HG03135 (cell line): ENCODE measurements around the gene DICER1.

Experiments used
- ATAC-seq: cut with Tn5 transposase; IDR thresholded peaks from one replicate; pipeline ENCODE4 v1.9.1; 2021; ENCODE audit warnings: mild to moderate bottlenecking, moderate library complexity; ENCODE audit not compliant: unreplicated experiment

Gene DICER1

DNA sequence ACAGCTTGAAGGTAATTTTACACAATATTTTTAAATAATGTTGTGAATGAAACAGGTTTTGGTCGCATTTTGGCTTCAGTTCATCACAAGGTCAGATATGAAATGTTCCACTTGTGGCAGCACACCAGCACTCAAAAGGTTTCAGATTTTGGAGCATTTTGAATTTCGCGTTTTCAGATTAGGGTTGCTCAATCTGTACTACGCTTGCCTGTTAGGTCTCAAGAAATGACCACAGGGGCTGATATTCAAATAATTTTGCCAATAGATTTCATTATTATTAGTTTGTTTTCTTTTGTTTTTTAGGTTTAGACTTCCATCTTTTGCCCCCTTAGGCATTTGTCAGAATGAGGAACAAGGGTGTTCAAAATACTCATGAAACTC, 29.8 kb downstream of the DICER1 start:
- ATAC-seq = no peak

GRCh38 chr14:95126906-95127530, 30.3 kb downstream of the DICER1 start:
- ATAC-seq = no peak

GRCh38 chr14:95125915-95126314, 31.4 kb downstream of the DICER1 start:
- no peak for ATAC-seq

DNA sequence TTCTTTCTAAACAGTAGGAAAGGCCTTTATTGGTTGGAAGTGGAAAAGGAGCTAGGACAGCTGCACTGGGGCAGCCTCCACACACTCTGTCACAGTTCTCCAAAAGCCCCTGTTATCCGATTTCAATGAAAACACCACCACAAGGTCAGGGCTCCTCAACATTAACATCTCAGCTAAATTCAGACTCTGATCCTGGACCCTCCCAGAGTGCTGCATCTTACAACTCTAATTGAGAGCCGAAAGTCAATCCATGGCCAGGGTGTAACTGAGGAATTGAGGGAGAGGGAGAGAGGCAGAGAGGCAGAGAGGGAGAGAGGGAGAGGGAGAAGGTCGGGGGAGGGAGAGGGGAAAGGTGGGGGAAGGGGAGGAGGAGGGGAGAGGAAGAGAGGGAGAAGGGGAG, 32.1 kb downstream of the DICER1 start:
- ATAC-seq = no peak

GRCh38 chr14:95123891-95124579, 33.3 kb downstream of the DICER1 start:
- no peak for ATAC-seq

GRCh38 chr14:95122621-95122945, 34.7 kb downstream of the DICER1 start:
- no peak for ATAC-seq

GRCh38 chr14:95121911-95122620, 35.3 kb downstream of the DICER1 start:
- ATAC-seq = no peak

GRCh38 chr14:95119336-95119735, 38.0 kb downstream of the DICER1 start:
- no peak for ATAC-seq

DNA sequence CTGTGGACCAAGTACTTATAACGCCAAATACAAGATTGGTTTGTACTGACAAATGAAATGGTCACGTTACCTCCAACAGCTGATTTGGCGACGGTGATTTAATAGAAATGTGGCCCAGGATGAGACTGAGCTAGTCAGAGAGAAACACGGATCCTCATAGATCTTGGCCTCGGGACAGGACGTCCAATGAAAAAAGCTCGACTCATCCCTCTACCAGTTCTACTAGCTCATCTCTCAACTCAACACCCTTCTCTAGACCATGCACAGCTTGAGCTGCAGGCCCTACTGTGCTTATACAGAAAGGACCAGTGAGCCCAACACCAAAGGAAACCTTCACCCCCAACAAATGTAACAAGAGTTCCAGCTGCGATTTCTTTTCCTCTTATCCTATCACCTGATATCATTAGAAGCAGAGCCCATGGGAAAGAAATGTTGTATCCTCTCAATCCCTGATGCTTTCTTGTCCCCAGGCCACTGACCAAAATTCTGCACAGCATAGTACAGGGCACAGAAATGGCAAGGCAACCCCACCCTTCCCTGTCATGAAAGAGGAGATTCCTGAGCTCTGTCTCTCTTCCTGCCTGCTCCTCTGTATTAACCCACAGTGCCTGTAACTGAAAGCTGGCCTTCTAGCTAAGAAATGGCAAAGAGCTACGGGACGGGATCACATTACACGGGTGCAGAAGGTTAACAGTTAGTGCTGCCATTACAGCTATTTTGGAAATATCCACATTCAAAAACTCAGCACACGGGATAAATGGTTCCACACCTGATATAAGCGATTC, 39.2 kb downstream of the DICER1 start:
- no peak for ATAC-seq

GRCh38 chr14:95113476-95113875, 43.9 kb downstream of the DICER1 start:
- ATAC-seq = no peak

DNA sequence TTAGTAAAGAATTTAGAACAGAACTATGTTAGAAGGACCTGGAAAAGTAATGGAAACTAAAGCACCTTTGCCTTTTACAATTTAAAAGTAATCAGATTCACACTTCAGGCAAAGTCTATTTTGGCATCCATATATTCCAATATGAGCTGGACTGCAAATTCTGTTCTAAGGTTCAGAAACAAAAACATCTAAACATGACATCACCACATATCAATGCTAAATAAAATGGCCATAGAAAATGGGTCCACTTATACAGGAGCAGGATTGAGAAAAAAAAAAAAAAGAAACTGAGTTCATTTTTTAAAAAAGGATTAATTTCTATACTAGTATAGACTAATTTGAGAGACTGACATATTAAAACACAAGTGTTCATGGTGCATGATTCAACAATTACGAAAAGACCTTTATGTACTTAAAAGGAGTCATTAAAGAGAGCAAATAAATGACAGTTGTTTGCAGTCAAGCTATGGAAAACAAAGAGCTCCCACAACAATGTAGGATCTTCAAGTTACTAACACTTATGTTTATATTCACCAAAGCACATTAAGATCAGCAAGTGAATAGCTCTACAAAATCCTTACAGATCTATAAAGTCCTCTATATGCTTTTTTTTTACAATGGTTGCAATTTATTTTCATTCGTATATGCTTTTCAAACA, 45.7 kb downstream of the DICER1 start:
- no peak for ATAC-seq

DNA sequence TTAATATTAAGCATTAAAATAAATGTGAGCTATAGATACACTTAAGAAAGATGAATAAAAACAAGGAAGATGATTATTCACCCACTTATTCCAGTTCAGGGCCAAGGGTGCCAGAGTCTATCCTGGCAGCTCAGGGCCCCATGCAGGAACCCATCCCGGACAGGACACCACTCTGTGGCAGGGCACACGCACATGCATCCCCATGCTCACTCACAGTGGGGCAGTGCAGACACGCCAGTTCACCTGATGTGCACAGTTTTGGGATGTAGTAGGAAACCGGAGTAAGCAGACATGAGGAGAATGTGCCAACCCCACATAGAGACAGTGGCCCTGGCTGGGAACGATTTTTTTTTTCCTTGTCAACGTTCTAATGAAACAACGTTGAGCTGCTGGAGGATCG, 47.2 kb downstream of the DICER1 start:
- ATAC-seq = no peak

DNA sequence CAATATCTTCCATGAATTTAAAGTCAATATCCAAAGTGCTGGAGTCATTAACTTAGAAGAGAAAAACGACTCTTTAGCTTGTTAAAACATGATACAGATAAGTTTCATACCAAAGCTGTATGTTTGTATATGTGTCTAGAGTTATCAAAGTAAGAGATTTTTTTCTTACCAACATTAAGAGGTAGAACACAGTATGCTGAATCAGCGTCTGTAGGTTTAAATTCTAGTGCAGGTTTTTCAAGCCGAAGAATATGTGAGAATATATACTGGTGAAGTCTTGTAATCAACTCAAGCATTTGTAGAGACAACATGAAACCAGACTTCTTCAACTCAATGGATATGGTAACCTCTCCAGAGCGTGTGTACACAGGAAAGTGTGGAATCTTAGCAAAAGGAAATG, 49.6 kb downstream of the DICER1 start:
- no peak for ATAC-seq

DNA sequence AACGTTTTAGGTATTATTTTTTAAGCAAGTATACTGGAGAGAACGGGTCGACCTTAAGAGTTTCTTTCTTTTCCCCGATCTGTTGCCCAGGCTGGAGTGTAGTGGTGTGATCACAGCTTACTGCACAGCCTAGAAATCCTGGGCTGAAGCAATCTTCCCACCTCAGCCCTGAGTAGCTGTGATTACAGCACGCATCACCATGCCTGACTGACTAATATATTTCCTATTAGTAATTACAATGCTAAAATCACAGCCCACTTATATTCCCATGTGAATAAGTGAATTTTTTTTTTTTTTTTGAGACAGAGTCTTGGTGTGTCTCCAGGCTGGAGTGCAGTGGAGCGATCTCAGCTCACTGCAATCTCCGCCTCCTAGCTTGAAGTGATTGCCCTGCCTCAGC, 50.4 kb downstream of the DICER1 start:
- no peak for ATAC-seq

DNA sequence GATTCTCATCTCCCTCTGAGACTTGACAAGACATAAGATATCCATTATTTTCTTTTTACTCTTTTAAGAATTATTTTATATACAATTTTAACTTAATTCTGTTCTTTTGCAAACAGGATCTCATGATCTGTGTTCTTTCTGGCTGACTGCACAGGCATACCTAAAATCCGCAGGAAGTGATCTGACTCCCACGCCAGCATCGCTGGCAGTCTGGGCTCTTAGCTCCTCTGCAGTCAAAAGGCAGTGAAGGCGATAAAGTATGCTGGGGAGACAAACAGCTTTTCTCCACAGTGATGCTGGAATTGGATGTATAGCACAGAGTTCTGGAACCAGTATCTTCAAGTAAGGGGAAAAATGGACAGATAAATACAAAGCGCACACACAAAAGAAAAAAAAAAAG, 52.4 kb downstream of the DICER1 start:
- ATAC-seq = no peak

GRCh38 chr14:95102680-95103044, 54.7 kb downstream of the DICER1 start:
- no peak for ATAC-seq

DNA sequence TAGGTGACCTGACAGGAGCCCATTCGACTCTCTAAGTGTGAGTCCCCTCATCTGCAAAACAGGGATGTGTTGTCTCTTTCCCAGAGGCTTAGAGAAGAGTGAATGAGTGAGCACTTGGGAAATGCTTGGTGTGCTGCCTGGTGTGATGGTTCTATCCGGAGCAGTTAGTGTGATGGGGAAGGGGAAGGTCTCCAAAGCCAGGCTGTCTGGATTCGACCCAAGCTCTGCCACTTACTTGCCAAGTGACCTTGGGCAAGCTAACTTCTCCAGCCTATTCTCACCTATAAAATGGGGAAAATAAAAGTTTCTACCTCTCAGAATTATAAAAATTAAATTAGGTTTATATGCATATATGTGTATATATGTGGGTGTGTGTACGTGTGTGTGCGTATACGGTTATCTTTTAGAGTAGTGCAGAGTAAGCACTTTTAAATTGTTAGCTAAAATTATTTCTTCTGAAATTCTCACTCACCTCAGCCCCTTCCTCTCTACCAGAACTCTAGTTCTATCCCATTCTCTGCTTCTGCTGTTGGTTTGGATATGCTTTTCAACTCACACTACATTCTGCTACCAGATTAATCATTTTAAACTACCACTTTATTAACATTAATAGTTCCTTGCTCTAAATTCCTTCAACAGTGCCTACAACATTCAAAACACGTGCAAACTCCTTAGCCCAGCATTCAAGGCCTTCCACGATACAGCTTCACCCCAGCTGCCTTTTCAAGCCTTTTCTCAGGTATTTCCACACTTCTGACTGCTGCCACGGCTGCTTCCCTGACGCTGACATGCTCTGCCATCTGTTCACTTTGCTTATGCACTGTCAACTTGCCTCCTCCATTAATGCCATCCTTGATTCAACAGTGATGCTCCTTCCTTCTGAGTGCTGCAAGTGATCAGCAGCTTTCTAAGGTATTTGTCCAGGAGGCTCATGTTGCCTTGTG, 55.3 kb downstream of the DICER1 start:
- no peak for ATAC-seq

GRCh38 chr14:95098984-95099599, 58.2 kb downstream of the DICER1 start:
- no peak for ATAC-seq

DNA sequence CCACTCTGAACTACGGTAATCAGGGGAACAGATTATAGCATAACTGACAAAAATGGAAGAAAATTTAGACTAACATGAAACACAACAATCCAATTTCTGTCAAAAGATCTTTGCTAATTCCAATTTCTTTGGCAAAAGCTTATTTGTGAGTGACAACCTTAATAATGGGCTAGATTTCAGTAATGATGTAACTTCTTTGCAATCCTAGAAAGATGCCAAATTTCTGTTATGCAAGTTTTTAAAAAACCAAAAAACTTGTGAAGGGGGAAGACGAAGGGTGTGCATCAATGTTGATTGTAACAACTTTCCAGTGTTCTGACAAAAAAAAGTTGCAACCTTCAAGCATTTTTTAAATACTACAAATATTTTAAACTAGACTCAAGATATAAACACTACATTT, 59.9 kb downstream of the DICER1 start:
- no peak for ATAC-seq

DNA sequence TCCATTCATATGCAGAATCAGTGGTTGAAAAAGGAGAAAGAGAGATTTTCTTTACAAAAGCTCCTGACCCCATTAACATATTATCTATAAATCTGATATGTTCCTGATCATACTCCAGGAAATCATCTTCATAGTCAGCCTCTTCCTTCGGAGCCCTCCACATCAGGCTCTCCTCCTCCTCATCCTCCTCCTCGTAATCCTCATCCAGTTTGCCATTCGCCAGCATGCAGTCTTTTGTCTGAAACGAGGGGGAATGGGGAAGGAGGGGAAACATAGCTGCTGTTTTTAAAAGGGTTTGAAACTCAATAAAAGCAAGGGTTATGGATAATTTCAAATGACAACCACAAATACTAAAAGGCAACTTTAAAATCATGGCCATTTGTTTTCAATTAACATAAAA, 60.9 kb downstream of the DICER1 start:
- ATAC-seq = no peak
